ENCODE measurements around the gene UBL7.

The UBL7 gene

DNA sequence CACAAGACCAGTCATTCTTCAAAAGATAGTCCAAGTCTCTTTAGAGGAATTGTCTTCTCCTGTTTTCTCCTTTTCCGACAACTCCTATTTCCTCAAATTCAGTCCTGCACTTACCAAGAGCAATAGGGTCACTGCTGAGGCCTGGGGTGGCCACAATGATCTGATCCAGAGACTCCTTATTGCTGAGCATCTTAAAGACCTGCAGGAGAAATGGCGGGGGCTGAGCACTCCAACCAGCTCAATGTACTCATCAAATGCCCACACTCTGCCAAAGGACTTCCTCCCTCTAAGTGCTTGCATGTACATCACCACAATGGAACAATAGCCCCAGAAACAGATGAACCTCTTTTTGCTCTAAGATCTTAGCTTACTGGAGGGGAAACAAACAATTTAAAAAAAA lies 9.6 kb downstream of the UBL7 start:
- Histone ChIP-seq H3K79me2 (ENCODE audit: control insufficient read depth, low read length) (no peaks in the 10 kb centered on the region), H3F3A (ENCODE audit: control insufficient read depth, insufficient read depth) (no peaks in the 10 kb centered on the region), H3K27ac (ENCODE audit: low read depth, low read length) (no peak overlapping the region), H3K4me3 (ENCODE audit: low read length) (no peak overlapping the region), H3K4me2 (ENCODE audit: low read length) (no peak overlapping the region), H3K36me3 (ENCODE audit: control insufficient read depth, low read length) (peaks cover 42% of the 10 kb centered on the region), H4K20me1 (ENCODE audit: control insufficient read depth, insufficient read depth, low read depth, low read length) (no peaks in the 10 kb centered on the region), H3K4me1 (ENCODE audit: control insufficient read depth, low read length) (no peaks in the 10 kb centered on the region), H3K27me3 (ENCODE audit: control insufficient read depth, low read length) (no peaks in the 10 kb centered on the region), H3K9me2 (replicated peaks; ENCODE audit: control insufficient read depth, low read length) (no peaks in the 10 kb centered on the region), H3K9me3 (ENCODE audit: control insufficient read depth, insufficient read depth, low read length) (no peaks in the 10 kb centered on the region)
- TF ChIP-seq EZH2phosphoT487 (IDR thresholded peaks at IDR 0.05; ENCODE audit: borderline replicate concordance, low read length) = no peak

DNA sequence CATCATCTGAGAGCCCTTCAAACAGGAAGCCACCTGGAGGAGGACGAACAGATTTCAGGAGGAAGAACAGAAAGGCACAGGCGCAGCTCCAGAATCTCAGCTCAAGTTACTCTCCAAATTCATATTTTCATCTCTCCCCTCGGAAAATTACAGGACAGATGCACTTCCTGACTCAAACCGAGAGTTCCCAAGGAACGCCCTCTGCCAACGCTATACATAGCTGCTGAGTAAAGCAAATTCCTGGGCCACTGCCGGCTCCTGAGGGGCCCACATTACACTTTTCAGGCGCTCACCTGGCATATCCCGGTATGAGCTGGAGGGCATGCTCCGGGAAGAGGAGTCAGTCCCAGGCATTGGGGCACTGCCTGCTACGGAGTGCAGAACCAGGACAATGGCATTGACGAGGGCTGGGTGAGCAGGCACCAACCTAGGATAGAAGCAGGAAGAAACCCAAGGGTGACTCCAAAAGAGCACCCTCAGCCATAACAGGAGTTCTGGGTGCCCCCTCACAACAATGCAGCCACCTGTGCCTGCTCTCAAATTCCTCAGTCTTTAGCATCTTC lies 11.2 kb downstream of the UBL7 start:
- H3K4me3 ChIP-seq (ENCODE audit: low read length) = no peak overlapping the region
- no peak overlapping the region for H3K4me2 ChIP-seq (ENCODE audit: low read length)
- no peaks in the 10 kb centered on the region for H3K27me3 ChIP-seq (ENCODE audit: control insufficient read depth, low read length)
- no peaks in the 10 kb centered on the region for H3K4me1 ChIP-seq (ENCODE audit: control insufficient read depth, low read length)
- H3K27ac ChIP-seq (ENCODE audit: low read depth, low read length) = no peak overlapping the region
- no peaks in the 10 kb centered on the region for H3K9me3 ChIP-seq (ENCODE audit: control insufficient read depth, insufficient read depth, low read length)
- no peaks in the 10 kb centered on the region for H3F3A ChIP-seq (ENCODE audit: control insufficient read depth, insufficient read depth)
- H3K36me3 ChIP-seq (ENCODE audit: control insufficient read depth, low read length) = peaks cover 32% of the 10 kb centered on the region; the same call in 1 of the 2 replicates
- no peaks in the 10 kb centered on the region for H3K9me2 ChIP-seq (replicated peaks; ENCODE audit: control insufficient read depth, low read length)
- no peaks in the 10 kb centered on the region for H4K20me1 ChIP-seq (ENCODE audit: control insufficient read depth, insufficient read depth, low read depth, low read length)
- no peaks in the 10 kb centered on the region for H3K79me2 ChIP-seq (ENCODE audit: control insufficient read depth, low read length)
- TF ChIP-seq EZH2phosphoT487 (IDR thresholded peaks at IDR 0.05; ENCODE audit: borderline replicate concordance, low read length) = no peak
- TF ChIP-seq, protein P1, sequence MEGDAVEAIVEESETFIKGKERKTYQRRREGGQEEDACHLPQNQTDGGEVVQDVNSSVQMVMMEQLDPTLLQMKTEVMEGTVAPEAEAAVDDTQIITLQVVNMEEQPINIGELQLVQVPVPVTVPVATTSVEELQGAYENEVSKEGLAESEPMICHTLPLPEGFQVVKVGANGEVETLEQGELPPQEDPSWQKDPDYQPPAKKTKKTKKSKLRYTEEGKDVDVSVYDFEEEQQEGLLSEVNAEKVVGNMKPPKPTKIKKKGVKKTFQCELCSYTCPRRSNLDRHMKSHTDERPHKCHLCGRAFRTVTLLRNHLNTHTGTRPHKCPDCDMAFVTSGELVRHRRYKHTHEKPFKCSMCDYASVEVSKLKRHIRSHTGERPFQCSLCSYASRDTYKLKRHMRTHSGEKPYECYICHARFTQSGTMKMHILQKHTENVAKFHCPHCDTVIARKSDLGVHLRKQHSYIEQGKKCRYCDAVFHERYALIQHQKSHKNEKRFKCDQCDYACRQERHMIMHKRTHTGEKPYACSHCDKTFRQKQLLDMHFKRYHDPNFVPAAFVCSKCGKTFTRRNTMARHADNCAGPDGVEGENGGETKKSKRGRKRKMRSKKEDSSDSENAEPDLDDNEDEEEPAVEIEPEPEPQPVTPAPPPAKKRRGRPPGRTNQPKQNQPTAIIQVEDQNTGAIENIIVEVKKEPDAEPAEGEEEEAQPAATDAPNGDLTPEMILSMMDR (IDR thresholded peaks at IDR 0.05; ENCODE audit: low read depth, low read length, poor library complexity, severe bottlenecking) = no peak

DNA sequence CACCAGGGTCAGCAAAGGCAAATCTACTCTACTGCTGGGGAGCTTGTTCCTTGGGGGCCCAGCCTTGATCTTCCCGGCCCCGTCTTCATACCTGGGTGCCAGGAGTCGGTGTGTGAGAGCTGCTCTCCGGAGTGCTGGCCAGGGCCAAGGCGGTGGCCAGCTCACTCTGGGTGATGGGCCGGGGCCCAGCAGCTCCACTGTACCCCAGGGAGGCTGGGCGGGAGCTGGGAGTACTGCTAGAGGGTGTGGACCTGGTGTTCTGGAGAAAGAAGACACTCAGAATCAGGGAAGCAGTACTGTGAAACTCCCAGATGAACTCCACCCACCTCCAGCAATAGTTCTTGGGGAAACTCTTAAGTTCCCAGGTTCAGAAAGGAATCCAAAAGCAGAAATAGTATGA lies 11.9 kb downstream of the UBL7 start:
- no peak for TF ChIP-seq EZH2phosphoT487 (IDR thresholded peaks at IDR 0.05; ENCODE audit: borderline replicate concordance, low read length)
- TF ChIP-seq, protein P1 (IDR thresholded peaks at IDR 0.05; ENCODE audit: low read depth, low read length, poor library complexity, severe bottlenecking) = no peak
- H3F3A ChIP-seq (ENCODE audit: control insufficient read depth, insufficient read depth) = no peaks in the 10 kb centered on the region
- H3K4me2 ChIP-seq (ENCODE audit: low read length) = no peak overlapping the region
- peaks cover 32% of the 10 kb centered on the region; the same call in 1 of the 2 replicates for H3K36me3 ChIP-seq (ENCODE audit: control insufficient read depth, low read length)
- no peak overlapping the region for H3K4me3 ChIP-seq (ENCODE audit: low read length)
- no peaks in the 10 kb centered on the region for H3K9me3 ChIP-seq (ENCODE audit: control insufficient read depth, insufficient read depth, low read length)
- H4K20me1 ChIP-seq (ENCODE audit: control insufficient read depth, insufficient read depth, low read depth, low read length) = no peaks in the 10 kb centered on the region
- H3K27me3 ChIP-seq (ENCODE audit: control insufficient read depth, low read length) = no peaks in the 10 kb centered on the region
- no peak overlapping the region for H3K27ac ChIP-seq (ENCODE audit: low read depth, low read length)
- H3K4me1 ChIP-seq (ENCODE audit: control insufficient read depth, low read length) = no peaks in the 10 kb centered on the region
- H3K79me2 ChIP-seq (ENCODE audit: control insufficient read depth, low read length) = no peaks in the 10 kb centered on the region
- H3K9me2 ChIP-seq (replicated peaks; ENCODE audit: control insufficient read depth, low read length) = no peaks in the 10 kb centered on the region

DNA sequence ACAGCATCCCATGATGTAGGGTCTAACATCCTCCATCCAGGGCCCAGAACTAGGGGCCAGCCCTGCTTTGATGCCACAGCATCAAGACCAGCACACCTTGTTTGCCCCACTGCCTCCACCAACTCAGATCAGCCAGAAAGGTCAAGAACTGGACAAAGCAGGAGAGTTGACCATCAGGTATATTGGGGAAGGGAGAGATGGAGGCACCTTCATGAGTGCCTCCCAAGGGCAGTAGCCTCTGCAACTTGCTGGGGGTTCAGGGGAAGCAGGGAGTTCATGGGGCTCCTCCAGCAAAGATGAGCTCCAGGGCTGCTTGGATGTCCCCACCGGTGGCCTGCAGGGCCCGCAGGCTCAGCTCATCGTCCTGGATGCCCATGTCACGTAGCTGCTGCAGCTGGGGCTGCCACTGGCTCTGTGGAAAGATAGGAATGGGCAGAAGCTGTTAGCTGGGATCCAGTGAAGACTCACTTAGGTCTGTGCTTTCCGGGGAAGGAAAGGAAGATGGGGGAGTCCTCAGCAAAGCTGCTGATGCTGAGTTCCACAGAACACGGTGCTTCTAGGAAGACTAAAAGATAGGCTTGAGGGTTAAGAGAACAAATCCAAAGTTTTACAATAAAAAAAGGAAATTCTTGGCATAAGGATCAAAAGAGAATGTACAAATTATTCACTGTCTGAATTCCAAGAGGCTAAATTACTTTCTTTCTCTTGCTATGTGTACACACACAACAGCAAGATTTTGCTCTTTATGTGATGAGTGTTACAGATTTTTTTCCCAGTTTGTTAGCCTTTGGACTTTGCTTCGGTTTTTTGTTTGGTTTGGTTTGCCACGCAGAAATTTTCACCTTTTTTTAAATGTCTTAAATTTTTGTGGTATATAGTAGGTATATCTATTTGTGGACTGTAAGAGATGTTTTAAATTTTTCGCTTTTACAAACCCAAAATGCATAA lies 14.9 kb downstream of the UBL7 start:
- Histone ChIP-seq H4K20me1 (ENCODE audit: control insufficient read depth, insufficient read depth, low read depth, low read length) (no peaks in the 10 kb centered on the region), H3K27ac (ENCODE audit: low read depth, low read length) (no peak overlapping the region), H3K27me3 (ENCODE audit: control insufficient read depth, low read length) (peaks cover 20% of the 10 kb centered on the region), H3K9me2 (replicated peaks; ENCODE audit: control insufficient read depth, low read length) (no peaks in the 10 kb centered on the region), H3K4me2 (ENCODE audit: low read length) (no peak overlapping the region), H3K4me1 (ENCODE audit: control insufficient read depth, low read length) (no peaks in the 10 kb centered on the region), H3K36me3 (ENCODE audit: control insufficient read depth, low read length) (peaks cover 25% of the 10 kb centered on the region; the same call in 1 of the 2 replicates), H3K79me2 (ENCODE audit: control insufficient read depth, low read length) (no peaks in the 10 kb centered on the region), H3K9me3 (ENCODE audit: control insufficient read depth, insufficient read depth, low read length) (no peaks in the 10 kb centered on the region), H3F3A (ENCODE audit: control insufficient read depth, insufficient read depth) (no peaks in the 10 kb centered on the region), H3K4me3 (ENCODE audit: low read length) (no peak overlapping the region)
- no peak for TF ChIP-seq EZH2phosphoT487 (IDR thresholded peaks at IDR 0.05; ENCODE audit: borderline replicate concordance, low read length)
- TF ChIP-seq, protein P1 (IDR thresholded peaks at IDR 0.05; ENCODE audit: low read depth, low read length, poor library complexity, severe bottlenecking) = no peak
